K562 (cell line): Measurements from ENCODE around the gene COX4I2. TPM values are rescaled to one million over a fixed set of nuclear protein-coding genes. Genes with fewer than 3 reads are reported as not detected.

Experiments used
- ATF3 ChIP-seq, 2 experiments: fragments of 450-650 bp in 1 of 2; sonication (generic) in 1 of 2; formaldehyde crosslinking in 1 of 2; IDR thresholded peaks in 1 of 2; conservative IDR thresholded peaks in 1 of 2; 2 replicates each; pipeline versions ENCODE4 v1.6.1 to v1.8.1; 2016 to 2023; ENCODE audit warnings: mild to moderate bottlenecking in 2 of 2, moderate library complexity in 2 of 2, inconsistent platforms in 1 of 2, missing genetic modification reagents in 1 of 2
- ATF7 ChIP-seq: fragments of 450-650 bp; IDR thresholded peaks from 2 replicates; pipeline ENCODE4 v1.7.1; 2014; ENCODE audit warnings: mild to moderate bottlenecking, moderate library complexity
- BRD9 ChIP-seq: fragments of 450-650 bp; IDR thresholded peaks from 2 replicates; pipeline ENCODE4 v1.6.1; 2018; ENCODE audit warnings: low read depth; ENCODE audit not compliant: partially characterized antibody
- ETV5 ChIP-seq: sonication (generic); formaldehyde crosslinking; IDR thresholded peaks from 2 replicates; pipeline ENCODE4 v1.4.0; 2020; ENCODE audit warnings: low read depth, mild to moderate bottlenecking, missing genetic modification reagents
- HMG20A ChIP-seq: fragments of 450-650 bp; formaldehyde crosslinking; conservative IDR thresholded peaks from 2 replicates; pipeline ENCODE4 v1.4.0; 2020; ENCODE audit warnings: mild to moderate bottlenecking, mixed read lengths
- LEF1 ChIP-seq: fragments of 450-650 bp; IDR thresholded peaks from 2 replicates; pipeline ENCODE4 v1.6.1; 2016; ENCODE audit warnings: mild to moderate bottlenecking
- PREB ChIP-seq: sonication (generic); formaldehyde crosslinking; IDR thresholded peaks from 2 replicates; pipeline ENCODE4 v1.8.1; 2023; ENCODE audit warnings: mild to moderate bottlenecking, missing genetic modification reagents
- RCOR1 ChIP-seq, 2 experiments: IDR thresholded peaks; 2 replicates each; pipeline ENCODE4 v1.6.1; 2012; ENCODE audit warnings: low read depth in 2 of 2, low read length in 2 of 2, borderline replicate concordance in 1 of 2, improper control_type of control experiment in 1 of 2
- SMC3 ChIP-seq: conservative IDR thresholded peaks from 2 replicates; pipeline ENCODE4 v1.6.1; 2011; ENCODE audit warnings: low read depth, low read length, improper control_type of control experiment; ENCODE audit not compliant: insufficient read depth
- SREBF2 ChIP-seq: sonication (generic); formaldehyde crosslinking; IDR thresholded peaks from 2 replicates; pipeline ENCODE4 v1.4.0; 2020; ENCODE audit warnings: mild to moderate bottlenecking, missing genetic modification reagents
- SUPT5H ChIP-seq: fragments of 450-650 bp; IDR thresholded peaks from 2 replicates; pipeline ENCODE4 v1.6.1; 2016
- TEAD4 ChIP-seq, 2 experiments: sonication (generic) in 1 of 2; formaldehyde crosslinking in 1 of 2; IDR thresholded peaks; 2 replicates each; pipeline versions ENCODE4 v1.6.1 to v1.8.0; 2012 to 2022; ENCODE audit warnings: borderline replicate concordance in 1 of 2, inconsistent platforms in 1 of 2, low read length in 1 of 2, mild to moderate bottlenecking in 1 of 2, missing genetic modification reagents in 1 of 2
- ZBTB17 ChIP-seq: fragments of 450-650 bp; formaldehyde crosslinking; IDR thresholded peaks from 2 replicates; pipeline ENCODE4 v1.4.0; 2020; ENCODE audit warnings: mild to moderate bottlenecking
- ZNF436 ChIP-seq: fragments of 250-450, 450-650 bp; sonication (Bioruptor Pico); formaldehyde crosslinking; IDR thresholded peaks from 2 replicates; pipeline ENCODE4 v1.7.0; 2020; ENCODE audit warnings: mild to moderate bottlenecking
- polyA plus RNA-seq, 8 experiments: library from polyadenylated mRNA; depleted of rRNA in 4 of 8; stranded (reverse) in 5 of 8; unstranded in 3 of 8; fragments of >200 nt; fragmentation: Nextera tagmentation in 2 of 8; fragmentation: Illumina TruSeq in 1 of 8; extraction: Ambion mirVana in 2 of 8; extraction: Trizol in 1 of 8; gene quantifications; 2 replicates each; pipeline versions ENCODE4 v1.2.1 to v1.2.3, GENCODE V29; 2011 to 2014; ENCODE audit warnings: inconsistent platforms in 1 of 8, missing spikeins in 1 of 8
- total RNA-seq, 7 experiments: library from RNA; depleted of rRNA in 6 of 7; stranded (reverse); fragments of >200 nt in 6 of 7; fragmentation: Illumina TruSeq in 2 of 7; extraction: Trizol in 2 of 7; gene quantifications; 2 replicates each; pipeline versions ENCODE4 v1.2.1 to v1.2.3, GENCODE V29; 2011 to 2021; ENCODE audit warnings: low replicate concordance in 1 of 7
- TF ChIP-seq, protein P1 (sequence below): fragments of 450-650 bp; conservative IDR thresholded peaks from 2 replicates; pipeline ENCODE4 v1.6.1; 2016; ENCODE audit warnings: missing genetic modification characterization, low read depth, mild to moderate bottlenecking, control low read depth, missing compliant biosample characterization
- TF ChIP-seq, protein P2 (sequence below): sonication (generic); formaldehyde crosslinking; IDR thresholded peaks from 2 replicates; pipeline ENCODE4 v1.8.1; 2023; ENCODE audit warnings: mild to moderate bottlenecking, missing genetic modification reagents
- TF ChIP-seq, protein P3 (sequence below): fragments of 250-450 bp; sonication (Bioruptor Pico); IDR thresholded peaks from 2 replicates; pipeline ENCODE4 v1.5.0; 2021; ENCODE audit warnings: mild to moderate bottlenecking, borderline replicate concordance

COX4I2 gene
- total and polyA plus RNA-seq, 9 of the 15 experiments (the other 6 are each of a cell fraction or from before 2014, with no cell fraction given) = not detected

DNA sequence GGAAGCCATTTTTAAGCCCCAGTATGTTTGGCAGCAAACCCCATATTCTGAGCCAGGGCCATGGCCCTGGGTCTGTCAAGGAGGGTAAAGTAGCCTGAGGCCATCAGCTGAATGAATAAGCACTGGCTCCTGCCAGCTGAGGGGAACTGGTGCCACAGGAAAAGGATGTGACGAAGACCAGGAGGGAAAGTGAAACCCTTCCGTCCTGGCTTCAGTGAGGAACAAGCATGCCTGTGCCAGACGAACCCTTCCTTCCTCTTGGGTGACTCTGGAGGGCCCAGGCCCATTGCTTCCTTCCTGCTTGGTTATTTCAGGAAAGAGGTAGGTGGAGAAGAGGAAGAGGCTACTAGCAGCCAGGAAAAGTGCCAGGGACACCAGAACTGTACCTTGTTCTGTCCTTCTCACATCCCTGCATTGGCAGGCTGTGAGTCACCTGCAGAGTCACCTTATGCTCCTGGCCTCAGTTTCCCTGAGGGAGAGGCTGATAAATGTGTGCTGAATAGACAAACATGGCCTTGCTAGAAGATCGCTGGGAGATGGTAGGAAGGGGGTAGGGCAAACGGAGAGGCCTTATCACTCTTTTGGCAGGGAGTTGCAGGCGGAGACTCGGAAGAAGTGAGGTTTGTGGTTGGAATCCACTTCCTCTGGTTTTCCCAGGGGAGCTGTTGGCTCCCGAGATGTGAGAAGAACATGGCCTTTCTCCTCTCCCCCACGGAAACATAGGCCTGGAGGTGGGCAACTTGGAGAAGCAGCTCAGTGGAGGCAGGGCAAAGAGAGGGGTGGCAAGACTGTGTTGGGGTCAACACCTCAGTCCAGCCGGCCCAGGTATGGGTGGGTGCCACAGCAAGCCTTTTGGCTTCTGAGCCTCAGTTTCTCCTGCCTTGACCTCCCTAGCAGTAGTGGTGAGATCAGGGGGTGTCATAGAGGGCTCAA lies 37.4 kb downstream of the COX4I2 start (continued):
- TF ChIP-seq PREB (no peak), SUPT5H (peak; percentile 56), ATF7 (peak; percentile 59; the same call in 1 of the 2 replicates), TEAD4 (IDR thresholded peaks at IDR 0.05; ENCODE audit: low read length) (peak; percentile 81), TEAD4 (CRISPR knock-in tag; IDR thresholded peaks at IDR 0.05; ENCODE audit: borderline replicate concordance) (no peak), LEF1 (peak; percentile 48; the same call in 1 of the 2 replicates), RCOR1 (IDR thresholded peaks at IDR 0.05; ENCODE audit: borderline replicate concordance in 1 of 2, low read depth in 2 of 2, low read length in 2 of 2) (peak in 1 of 2 experiments; percentile 90; a peak in 3 of 4 replicates), ETV5 (CRISPR knock-in tag) (peak; percentile 90), BRD9 (no peak), SREBF2 (CRISPR knock-in tag) (peak; percentile 38; the same call in 1 of the 2 replicates), SMC3 (no peak), HMG20A (CRISPR knock-in tag) (no peak), ZNF436 (no peak), ZBTB17 (CRISPR knock-in tag) (peak; percentile 55; the same call in 1 of the 2 replicates), ATF3 (IDR thresholded peaks at IDR 0.05) (peak; percentile 40; the same call in 1 of the 2 replicates), ATF3 (CRISPR knock-in tag; conservative IDR thresholded peaks at IDR 0.05) (no peak)
- TF ChIP-seq, protein P1, sequence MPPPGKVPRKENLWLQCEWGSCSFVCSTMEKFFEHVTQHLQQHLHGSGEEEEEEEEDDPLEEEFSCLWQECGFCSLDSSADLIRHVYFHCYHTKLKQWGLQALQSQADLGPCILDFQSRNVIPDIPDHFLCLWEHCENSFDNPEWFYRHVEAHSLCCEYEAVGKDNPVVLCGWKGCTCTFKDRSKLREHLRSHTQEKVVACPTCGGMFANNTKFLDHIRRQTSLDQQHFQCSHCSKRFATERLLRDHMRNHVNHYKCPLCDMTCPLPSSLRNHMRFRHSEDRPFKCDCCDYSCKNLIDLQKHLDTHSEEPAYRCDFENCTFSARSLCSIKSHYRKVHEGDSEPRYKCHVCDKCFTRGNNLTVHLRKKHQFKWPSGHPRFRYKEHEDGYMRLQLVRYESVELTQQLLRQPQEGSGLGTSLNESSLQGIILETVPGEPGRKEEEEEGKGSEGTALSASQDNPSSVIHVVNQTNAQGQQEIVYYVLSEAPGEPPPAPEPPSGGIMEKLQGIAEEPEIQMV (tag) = 0 out of 2 replicates have a peak, but pooled peaks have one; percentile 54
- TF ChIP-seq, protein P2, sequence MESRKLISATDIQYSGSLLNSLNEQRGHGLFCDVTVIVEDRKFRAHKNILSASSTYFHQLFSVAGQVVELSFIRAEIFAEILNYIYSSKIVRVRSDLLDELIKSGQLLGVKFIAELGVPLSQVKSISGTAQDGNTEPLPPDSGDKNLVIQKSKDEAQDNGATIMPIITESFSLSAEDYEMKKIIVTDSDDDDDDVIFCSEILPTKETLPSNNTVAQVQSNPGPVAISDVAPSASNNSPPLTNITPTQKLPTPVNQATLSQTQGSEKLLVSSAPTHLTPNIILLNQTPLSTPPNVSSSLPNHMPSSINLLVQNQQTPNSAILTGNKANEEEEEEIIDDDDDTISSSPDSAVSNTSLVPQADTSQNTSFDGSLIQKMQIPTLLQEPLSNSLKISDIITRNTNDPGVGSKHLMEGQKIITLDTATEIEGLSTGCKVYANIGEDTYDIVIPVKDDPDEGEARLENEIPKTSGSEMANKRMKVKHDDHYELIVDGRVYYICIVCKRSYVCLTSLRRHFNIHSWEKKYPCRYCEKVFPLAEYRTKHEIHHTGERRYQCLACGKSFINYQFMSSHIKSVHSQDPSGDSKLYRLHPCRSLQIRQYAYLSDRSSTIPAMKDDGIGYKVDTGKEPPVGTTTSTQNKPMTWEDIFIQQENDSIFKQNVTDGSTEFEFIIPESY (CRISPR knock-in tag) = peak; percentile 21; the same call in 1 of the 2 replicates
- TF ChIP-seq, protein P3, sequence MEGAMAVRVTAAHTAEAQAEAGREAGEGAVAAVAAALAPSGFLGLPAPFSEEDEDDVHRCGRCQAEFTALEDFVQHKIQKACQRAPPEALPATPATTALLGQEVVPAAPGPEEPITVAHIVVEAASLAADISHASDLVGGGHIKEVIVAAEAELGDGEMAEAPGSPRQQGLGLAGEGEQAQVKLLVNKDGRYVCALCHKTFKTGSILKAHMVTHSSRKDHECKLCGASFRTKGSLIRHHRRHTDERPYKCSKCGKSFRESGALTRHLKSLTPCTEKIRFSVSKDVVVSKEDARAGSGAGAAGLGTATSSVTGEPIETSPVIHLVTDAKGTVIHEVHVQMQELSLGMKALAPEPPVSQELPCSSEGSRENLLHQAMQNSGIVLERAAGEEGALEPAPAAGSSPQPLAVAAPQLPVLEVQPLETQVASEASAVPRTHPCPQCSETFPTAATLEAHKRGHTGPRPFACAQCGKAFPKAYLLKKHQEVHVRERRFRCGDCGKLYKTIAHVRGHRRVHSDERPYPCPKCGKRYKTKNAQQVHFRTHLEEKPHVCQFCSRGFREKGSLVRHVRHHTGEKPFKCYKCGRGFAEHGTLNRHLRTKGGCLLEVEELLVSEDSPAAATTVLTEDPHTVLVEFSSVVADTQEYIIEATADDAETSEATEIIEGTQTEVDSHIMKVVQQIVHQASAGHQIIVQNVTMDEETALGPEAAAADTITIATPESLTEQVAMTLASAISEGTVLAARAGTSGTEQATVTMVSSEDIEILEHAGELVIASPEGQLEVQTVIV (CRISPR knock-in tag) = peak; percentile 73; the same call in 1 of the 2 replicates
